Chondrocyte (in vitro differentiated cells): ENCODE measurements around the gene JAG1. TPM values are rescaled to one million over a fixed set of nuclear protein-coding genes. Genes with fewer than 3 reads are reported as not detected.
A peak's percentile ranks its signal among the peaks of the same experiment; 100 is the strongest.

ENCODE experiments used
- DNase-seq: peaks from one replicate; pipeline ENCODE4 v3.0.0; 2021; ENCODE audit warnings: mixed read lengths, low spot score
- H3K27ac Mint-ChIP-seq: one replicate; pipeline ENCODE4 v1.8.0; 2021; ENCODE audit warnings: mild to moderate bottlenecking, moderate library complexity, mixed read lengths; ENCODE audit not compliant: unreplicated experiment
- H3K27me3 Mint-ChIP-seq: 2 replicates; pipeline ENCODE4 v1.8.0; 2021; ENCODE audit warnings: low read depth, mixed read lengths
- H3K36me3 Mint-ChIP-seq: 2 replicates; pipeline ENCODE4 v1.8.0; 2021; ENCODE audit warnings: low read depth, mixed read lengths
- H3K4me1 Mint-ChIP-seq: 2 replicates; pipeline ENCODE4 v1.8.0; 2021; ENCODE audit warnings: low read depth, mild to moderate bottlenecking, mixed read lengths
- H3K4me3 Mint-ChIP-seq: one replicate; pipeline ENCODE4 v1.8.0; 2021; ENCODE audit warnings: mild to moderate bottlenecking, moderate library complexity, mixed read lengths; ENCODE audit not compliant: unreplicated experiment
- H3K9me3 Mint-ChIP-seq: 2 replicates; pipeline ENCODE4 v1.8.0; 2021; ENCODE audit warnings: low read depth, mixed read lengths
- total RNA-seq: library from RNA; stranded (reverse); gene quantifications from 3 replicates; pipeline ENCODE4 v1.2.1, GENCODE V29; 2021
- TF ChIP-seq, protein P1 (sequence below): fragments of 200-600 bp; sonication (generic); IDR thresholded peaks from 2 replicates; pipeline ENCODE4 v1.5.0; 2021; ENCODE audit warnings: antibody characterized with exemption, mild to moderate bottlenecking, moderate library complexity

JAG1 gene
- total RNA-seq, 1 donor from 2014 or later = 510 TPM

- H3K9me3 Mint-ChIP-seq = peaks cover 2% of the 10 kb centered on the region
- peak overlapping the region; percentile 96 for H3K27ac Mint-ChIP-seq
- DNase-seq = no peak
- peaks cover 3% of the 10 kb centered on the region for H3K36me3 Mint-ChIP-seq
- peaks cover 72% of the 10 kb centered on the region for H3K4me1 Mint-ChIP-seq
- TF ChIP-seq, protein P1, sequence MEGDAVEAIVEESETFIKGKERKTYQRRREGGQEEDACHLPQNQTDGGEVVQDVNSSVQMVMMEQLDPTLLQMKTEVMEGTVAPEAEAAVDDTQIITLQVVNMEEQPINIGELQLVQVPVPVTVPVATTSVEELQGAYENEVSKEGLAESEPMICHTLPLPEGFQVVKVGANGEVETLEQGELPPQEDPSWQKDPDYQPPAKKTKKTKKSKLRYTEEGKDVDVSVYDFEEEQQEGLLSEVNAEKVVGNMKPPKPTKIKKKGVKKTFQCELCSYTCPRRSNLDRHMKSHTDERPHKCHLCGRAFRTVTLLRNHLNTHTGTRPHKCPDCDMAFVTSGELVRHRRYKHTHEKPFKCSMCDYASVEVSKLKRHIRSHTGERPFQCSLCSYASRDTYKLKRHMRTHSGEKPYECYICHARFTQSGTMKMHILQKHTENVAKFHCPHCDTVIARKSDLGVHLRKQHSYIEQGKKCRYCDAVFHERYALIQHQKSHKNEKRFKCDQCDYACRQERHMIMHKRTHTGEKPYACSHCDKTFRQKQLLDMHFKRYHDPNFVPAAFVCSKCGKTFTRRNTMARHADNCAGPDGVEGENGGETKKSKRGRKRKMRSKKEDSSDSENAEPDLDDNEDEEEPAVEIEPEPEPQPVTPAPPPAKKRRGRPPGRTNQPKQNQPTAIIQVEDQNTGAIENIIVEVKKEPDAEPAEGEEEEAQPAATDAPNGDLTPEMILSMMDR = no peak
- H3K27me3 Mint-ChIP-seq = no peaks in the 10 kb centered on the region
- H3K4me3 Mint-ChIP-seq = peak overlapping the region; percentile 38
These were observed 69.6 kb downstream of the JAG1 start for GRCh38 chr20:10603971-10604864.

GRCh38 chr20:10603378-10603777 is 70.4 kb downstream of the JAG1 start:
- Mint-ChIP-seq H3K27me3 (no peaks in the 10 kb centered on the region), H3K4me1 (peaks cover 72% of the 10 kb centered on the region), H3K36me3 (peaks cover 3% of the 10 kb centered on the region), H3K27ac (peak overlapping the region; percentile 96), H3K4me3 (peak overlapping the region; percentile 13), H3K9me3 (peaks cover 2% of the 10 kb centered on the region)
- TF ChIP-seq, protein P1 = no peak
- DNase-seq = no peak

DNA sequence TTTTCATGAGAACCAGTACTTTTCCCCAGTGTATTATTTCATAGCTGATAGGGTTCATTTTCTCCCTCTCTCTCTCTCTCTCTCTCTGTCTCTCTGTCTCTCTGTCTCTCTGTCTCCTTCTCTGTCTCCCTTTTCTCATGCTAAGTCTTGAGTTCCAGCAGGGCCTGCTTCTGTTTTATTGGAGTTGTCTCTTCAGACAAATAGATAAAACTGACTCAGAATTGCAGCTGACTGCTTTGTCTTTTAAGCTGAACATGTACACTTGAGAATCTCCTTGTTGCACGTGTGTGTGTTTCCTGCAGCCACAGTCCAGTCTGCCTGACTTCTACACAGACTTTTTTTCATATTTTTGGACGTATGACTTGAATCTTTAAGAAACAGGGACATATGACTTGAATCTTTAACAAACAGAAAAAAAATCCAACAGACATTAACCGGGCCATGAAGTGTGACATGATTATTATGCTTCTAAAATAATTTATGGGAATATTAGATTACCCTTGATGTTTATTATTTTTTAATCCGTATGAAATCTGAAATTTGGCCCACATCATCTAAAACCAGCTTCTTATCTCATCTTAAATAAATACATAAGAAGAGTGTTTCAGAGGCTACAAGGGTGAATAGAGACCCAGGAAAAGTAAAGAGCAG is 71.5 kb downstream of the JAG1 start:
- H3K9me3 Mint-ChIP-seq = peaks cover 5% of the 10 kb centered on the region
- TF ChIP-seq, protein P1 = no peak
- H3K27ac Mint-ChIP-seq = peak overlapping the region; percentile 91
- peaks cover 71% of the 10 kb centered on the region for H3K4me1 Mint-ChIP-seq
- no peaks in the 10 kb centered on the region for H3K27me3 Mint-ChIP-seq
- H3K4me3 Mint-ChIP-seq = no peak overlapping the region
- H3K36me3 Mint-ChIP-seq = peaks cover 3% of the 10 kb centered on the region
- no peak for DNase-seq

DNA sequence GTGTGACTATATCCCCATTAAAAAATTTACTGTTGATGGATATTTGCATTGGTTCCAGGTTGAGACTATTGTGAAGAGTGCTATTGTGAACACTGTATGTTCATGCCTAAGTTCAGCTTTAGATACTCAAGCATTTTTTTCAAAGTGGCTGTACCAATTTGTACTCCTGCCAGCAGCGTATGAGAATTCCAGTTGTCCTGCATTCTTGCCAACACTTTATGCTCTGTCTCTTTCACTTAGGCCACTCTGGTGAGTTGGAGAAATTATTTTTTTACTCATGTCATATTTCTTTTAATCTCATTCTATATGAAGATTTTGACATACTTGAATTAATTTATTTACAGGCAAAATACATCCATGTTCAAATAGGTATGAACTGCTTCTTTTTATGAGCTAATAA is 76.2 kb downstream of the JAG1 start:
- TF ChIP-seq, protein P1 = no peak
- peaks cover 5% of the 10 kb centered on the region for H3K36me3 Mint-ChIP-seq
- peaks cover 8% of the 10 kb centered on the region for H3K9me3 Mint-ChIP-seq
- H3K4me1 Mint-ChIP-seq = peaks cover 75% of the 10 kb centered on the region
- H3K27ac Mint-ChIP-seq = peak overlapping the region; percentile 91
- DNase-seq = no peak
- no peak overlapping the region for H3K4me3 Mint-ChIP-seq
- no peaks in the 10 kb centered on the region for H3K27me3 Mint-ChIP-seq

GRCh38 chr20:10596710-10597121 is 77.1 kb downstream of the JAG1 start:
- DNase-seq = no peak
- Mint-ChIP-seq H3K36me3 (peaks cover 2% of the 10 kb centered on the region), H3K27me3 (no peaks in the 10 kb centered on the region), H3K27ac (peak overlapping the region; percentile 91), H3K4me3 (no peak overlapping the region), H3K9me3 (peaks cover 6% of the 10 kb centered on the region), H3K4me1 (peaks cover 72% of the 10 kb centered on the region)
- TF ChIP-seq, protein P1 = no peak
